Bone marrow (tissue), 2 donors: Measurements from ENCODE around the gene ALG6.

Experiments
- DNase-seq, 2 donors: peaks; one replicate each; lab custom pipeline; 2025; lab: John Stamatoyannopoulos, UW

ALG6 gene

DNA sequence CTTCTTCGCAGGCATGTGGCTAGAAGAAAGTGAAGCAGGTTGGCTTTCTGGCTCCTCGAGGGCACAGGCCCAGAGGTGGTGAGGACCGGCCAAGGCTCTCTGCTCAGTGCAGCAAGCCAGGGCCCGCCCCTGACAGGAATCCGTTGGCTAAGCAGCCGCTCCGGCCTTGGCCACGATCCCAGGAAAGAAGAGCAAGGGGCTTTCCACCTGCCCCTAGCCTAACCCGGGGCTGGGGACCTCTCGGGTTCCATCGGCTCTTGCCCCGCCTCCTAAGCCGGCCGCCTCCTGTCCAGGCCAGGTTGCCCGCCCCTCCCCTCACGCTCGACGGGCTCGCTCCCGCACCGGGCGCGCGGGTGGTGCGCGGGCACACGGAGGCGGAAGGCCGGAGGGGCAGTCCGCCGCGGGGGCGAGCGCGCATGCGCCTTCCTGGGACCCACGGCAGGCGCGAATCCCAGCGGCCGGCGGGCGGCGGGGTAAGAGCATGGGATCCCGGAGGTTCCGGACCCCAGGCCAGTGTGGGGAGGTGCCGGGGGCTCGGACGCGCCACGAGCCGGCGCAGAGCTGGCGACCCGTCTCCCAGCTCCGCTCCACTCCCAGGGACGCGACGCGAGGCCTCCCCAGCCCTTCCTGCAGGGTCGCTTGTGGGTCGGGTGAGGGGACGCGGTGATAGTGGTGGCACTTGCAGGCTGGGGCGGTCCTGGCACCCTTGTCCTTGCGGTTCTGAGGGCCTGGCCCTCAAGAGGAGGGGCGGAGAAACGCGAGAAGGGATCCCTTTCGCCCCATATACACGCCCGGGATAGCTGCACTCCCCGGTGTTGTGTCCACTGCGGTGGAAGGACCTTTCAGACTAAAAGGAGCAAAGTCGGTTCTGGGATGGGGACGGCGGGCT is at the start of gene ALG6:
Gene ALG6, plus strand, starts transcription at position 413 of the 889 bp plus-strand sequence. CDS start 3,351 bp downstream, outside the sequence.
- DNase-seq: peak; percentile 64 to 94

DNA sequence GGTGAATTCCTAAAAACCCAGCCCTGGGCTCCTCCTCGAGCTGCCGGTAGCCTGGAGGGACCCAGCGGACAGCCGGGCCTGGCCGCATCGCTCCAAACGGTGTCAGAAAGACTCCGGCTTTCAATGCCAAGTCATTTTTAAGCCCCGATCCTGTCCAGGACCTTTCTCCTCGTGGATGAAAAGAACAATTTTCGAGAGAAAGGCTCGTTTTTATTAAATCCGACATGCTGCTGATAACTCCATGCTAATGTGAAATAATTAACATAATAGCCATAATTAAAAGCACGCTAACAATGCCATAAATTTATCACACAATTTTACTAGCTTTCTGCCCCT is 49.6 kb upstream of the ALG6 start:
- DNase-seq: no peak

DNA sequence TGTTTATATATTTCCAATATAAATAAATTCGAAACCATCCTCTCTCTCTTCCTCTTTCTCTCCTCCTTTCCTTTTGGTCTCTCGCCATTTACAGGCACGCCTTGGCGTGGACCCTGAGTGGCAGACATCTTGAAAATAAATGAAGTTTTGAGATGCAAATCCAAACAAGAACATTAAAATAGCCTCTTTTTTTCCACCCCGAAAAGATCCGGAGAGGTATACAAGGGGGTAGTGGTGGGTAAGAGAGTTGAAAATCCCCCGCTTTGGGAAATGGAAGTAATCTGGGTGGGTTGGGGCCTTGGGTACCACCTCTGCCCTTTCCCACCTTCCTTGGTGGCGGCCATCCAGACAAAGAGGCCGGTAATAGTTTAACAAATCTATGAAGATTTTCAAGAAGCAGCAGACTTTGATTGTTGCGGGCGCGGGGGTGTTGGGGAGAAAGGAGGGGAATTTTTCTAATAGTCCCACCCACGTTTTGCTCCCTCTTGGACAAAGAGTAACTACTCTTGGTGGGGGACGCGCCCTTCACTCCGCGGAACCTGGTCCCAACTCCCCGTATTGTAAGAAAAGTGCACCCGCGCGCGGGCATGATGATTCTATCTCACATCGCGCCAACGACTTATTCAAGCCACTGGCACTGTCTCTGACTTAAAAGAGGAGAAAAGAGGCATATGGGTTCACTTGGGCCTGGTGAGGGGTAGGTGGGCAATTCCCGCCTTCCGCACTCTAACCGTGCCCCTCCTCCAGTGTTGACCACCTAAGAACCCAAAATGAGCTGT is 49.0 kb upstream of the ALG6 start:
- DNase-seq: no peak

DNA sequence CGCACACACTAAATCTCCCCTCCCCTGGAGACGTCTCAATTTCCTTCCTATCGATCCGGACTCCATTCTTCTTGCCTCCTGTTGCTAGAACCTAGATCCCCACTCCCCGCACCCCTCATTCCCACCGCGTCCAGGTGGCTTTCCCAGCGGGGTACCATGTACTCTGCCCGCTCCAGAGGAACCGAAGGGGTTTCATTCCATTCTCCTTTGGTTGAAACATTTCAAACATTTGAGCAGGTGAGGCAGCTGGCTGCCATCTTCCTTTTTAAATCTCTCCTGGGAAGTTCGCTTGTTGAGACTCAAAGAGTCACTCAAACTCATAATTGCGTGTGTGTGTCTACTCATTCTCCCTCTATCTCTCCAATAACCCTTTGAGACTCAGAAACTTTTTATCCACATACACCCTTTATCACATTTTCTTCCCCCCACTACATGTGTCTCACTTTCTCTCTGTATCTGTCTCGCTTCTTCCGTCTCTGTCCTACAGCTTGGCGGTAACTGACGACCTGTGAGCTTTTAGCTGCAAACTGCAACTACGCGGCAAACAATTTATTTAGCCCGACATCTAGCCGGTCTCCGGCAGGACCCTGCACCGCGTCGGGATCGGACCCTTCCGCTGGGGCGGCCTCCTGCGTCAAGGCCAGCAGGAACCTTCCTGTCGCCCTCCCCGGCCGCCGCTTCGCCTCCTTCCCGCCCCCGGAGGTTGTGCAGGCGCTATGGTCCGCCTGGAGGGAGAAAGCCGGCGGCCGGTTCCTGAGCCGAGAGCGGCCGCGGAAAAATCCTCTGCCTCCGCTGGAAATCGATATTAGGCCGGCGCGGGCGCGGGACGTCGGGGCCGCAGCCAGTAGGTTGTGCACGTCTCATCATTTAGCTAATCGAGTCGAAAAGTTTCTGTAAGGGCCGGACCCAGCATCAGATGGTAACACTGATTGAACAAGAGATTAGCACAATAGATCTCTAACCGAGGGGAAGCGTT is 48.1 kb upstream of the ALG6 start:
- no peak for DNase-seq

- no peak for DNase-seq
Observed at GRCh38 chr1:63320022-63320721, 47.3 kb upstream of the ALG6 start.

DNA sequence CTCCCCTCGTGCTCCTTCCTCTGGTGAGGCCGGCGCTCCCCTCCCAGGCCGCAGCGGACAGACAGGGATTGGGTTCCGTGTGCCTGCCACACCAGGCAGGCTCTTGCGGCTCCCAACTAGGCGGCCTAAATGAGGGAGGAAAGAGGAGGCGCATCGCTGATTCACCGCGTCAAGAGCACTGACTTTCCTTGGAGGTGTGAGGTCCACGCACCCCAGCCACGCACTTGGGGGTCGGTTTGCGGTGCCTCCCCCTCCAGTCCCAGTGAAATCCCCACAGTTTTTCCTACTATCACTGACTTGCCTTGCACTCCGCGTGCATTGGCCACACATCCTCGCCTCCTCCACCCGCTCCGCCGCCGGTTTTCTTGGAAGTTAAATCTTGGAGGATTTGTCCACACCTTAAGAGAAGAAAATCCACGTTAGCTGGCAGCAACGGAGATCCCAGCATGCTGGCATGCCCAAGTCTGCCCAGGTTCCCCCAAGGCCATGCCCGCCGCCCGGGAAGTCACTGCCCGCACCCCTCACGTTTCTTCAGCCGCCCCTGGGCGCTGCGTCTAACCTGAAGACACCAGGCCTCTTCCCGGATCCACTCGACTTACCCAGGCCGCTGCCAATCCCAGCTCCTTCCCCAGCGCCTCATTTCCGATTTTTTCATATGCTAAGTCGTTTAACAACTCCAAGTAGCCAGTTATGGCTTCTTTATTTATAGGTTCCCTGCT is 46.2 kb upstream of the ALG6 start:
- DNase-seq: no peak

DNA sequence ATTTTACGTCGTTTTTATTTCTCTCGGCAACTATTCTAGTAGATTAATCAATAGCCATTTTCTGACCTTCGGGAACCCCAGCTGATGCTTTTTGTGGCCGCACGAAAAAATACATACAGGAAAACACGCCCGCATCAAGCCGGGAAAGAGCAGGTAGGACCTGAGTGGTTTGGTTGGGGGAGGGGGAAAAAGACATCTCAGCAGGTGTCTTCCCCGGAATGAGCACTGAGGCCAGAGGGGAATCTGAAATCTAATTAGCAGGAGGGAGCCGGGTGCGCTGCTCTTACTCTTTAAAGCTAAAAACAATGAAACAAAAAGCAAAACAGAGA is 45.7 kb upstream of the ALG6 start:
- no peak for DNase-seq

- peak in 1 of 2 donors; percentile 64 for DNase-seq
Observed at GRCh38 chr1:63322114-63322943, 45.1 kb upstream of the ALG6 start, which contains the start of gene FOXD3. Gene FOXD3, plus strand, starts transcription at chr1:63322567. Its CDS starts 492 bp downstream, at chr1:63323059.

DNA sequence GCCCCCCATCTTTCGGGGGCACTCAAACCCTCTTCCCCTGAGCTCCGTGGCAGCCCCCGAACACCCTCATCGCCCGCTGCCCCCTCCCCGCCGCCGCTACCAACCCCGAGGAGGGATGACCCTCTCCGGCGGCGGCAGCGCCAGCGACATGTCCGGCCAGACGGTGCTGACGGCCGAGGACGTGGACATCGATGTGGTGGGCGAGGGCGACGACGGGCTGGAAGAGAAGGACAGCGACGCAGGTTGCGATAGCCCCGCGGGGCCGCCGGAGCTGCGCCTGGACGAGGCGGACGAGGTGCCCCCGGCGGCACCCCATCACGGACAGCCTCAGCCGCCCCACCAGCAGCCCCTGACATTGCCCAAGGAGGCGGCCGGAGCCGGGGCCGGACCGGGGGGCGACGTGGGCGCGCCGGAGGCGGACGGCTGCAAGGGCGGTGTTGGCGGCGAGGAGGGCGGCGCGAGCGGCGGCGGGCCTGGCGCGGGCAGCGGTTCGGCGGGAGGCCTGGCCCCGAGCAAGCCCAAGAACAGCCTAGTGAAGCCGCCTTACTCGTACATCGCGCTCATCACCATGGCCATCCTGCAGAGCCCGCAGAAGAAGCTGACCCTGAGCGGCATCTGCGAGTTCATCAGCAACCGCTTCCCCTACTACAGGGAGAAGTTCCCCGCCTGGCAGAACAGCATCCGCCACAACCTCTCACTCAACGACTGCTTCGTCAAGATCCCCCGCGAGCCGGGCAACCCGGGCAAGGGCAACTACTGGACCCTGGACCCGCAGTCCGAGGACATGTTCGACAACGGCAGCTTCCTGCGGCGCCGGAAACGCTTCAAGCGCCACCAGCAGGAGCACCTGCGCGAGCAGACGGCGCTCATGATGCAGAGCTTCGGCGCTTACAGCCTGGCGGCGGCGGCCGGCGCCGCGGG is 44.2 kb upstream of the ALG6 start:
- DNase-seq: peak in 1 of 2 donors; percentile 38

DNA sequence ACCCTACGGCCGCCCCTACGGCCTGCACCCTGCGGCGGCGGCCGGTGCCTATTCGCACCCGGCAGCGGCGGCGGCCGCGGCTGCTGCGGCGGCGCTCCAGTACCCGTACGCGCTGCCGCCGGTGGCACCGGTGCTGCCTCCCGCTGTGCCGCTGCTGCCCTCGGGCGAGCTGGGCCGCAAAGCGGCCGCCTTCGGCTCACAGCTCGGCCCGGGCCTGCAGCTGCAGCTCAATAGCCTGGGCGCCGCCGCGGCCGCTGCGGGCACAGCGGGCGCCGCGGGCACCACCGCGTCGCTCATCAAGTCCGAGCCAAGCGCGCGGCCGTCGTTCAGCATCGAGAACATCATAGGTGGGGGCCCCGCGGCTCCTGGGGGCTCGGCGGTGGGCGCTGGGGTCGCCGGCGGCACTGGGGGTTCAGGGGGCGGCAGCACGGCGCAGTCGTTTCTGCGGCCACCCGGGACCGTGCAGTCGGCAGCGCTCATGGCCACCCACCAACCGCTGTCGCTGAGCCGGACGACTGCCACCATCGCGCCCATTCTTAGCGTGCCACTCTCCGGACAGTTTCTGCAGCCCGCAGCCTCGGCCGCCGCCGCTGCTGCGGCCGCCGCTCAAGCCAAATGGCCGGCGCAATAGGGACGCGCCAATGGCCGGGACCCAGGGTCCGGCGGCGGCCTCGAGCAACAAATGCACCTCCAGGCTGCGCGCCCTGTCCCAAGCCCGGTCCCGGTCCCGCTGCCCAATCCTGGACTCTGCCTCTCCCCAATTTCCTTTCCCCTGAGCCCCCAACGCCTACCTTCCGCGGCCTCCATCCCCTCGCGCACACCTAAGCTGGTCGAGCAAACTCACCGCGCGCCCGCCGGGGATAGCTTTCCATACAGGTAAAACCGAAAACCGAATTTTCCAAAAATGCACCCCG is 43.3 kb upstream of the ALG6 start:
- no peak for DNase-seq

GRCh38 chr1:63324779-63325119 is 42.7 kb upstream of the ALG6 start:
- no peak for DNase-seq

DNA sequence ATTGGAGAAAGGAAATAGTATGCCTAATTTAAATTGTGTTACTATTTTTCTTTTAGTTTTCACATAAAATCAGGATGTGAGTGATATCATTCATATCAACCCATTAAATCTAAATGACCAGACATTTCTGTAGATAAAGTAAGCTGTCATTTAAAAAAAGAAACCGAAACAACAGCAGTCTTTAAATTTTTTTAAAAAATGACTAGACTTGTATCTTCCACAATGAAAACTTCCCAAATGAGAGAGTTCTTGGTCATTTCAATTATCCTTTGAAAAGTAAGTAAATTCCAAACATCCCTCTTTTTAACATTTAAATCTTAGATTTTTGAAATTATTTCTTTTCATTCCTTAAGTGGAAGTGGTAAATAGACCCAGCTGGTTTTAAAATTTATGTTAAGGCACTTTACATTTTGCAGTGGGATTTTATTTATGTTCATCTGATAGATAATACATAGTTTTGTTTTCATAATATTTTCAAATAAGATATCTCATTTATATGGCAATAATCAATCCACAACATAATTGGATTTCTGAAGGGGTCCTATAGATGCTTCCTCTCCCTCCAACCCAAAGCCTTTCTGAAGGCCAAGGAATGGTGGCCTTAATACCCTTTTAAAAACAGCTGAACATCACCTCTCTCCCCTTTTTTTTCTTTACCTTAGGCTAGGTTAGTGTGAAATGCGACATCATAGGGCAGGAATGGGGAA is 42.0 kb upstream of the ALG6 start:
- no peak for DNase-seq

DNA sequence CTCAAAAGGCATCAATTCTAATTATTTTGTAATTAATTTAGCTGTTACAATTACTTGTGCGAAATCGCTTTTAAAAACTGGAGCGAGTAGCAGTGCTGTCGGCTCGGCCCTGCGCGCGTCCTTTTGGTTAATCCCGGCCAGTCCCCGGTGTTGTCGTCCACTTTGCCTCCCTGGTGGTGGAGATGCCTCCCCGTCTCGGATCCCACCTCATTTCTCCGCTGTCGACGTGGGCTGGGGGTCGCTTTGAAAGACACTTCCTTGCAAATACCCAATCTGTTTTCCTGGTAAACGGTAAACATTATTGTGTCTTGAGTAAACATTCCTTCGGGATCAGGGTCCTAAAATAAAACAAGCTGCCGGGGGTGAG is 41.3 kb upstream of the ALG6 start:
- DNase-seq: no peak

- DNase-seq: no peak
Observed at GRCh38 chr1:63326473-63327380, 40.7 kb upstream of the ALG6 start.

- DNase-seq: peak in 1 of 2 donors; percentile 39
Observed at GRCh38 chr1:63327417-63328054, 39.9 kb upstream of the ALG6 start.

- no peak for DNase-seq
Observed at GRCh38 chr1:63328122-63328521, 39.3 kb upstream of the ALG6 start.
